GM23338 (cell line): Measurements from ENCODE around the gene ATG7. TPM values are rescaled to one million over a fixed set of nuclear protein-coding genes. Genes with fewer than 3 reads are reported as not detected.

Experiments
- ATAC-seq: fragments of 200-7000 bp; cut with Tn5 transposase; 3 replicates; pipeline ENCODE4 v1.9.1; 2020
- DNase-seq: peaks from one replicate; pipeline ENCODE4 v3.0.0-alpha.2; 2015; ENCODE audit warnings: low spot score
- H2AFZ ChIP-seq: fragments of 200-600 bp; sonication (generic); 2 replicates; pipeline ENCODE4 v1.8.0; 2016; ENCODE audit warnings: antibody characterized with exemption, mild to moderate bottlenecking, moderate library complexity
- H3F3A ChIP-seq: fragments of 200-600 bp; sonication (generic); replicated peaks from 2 replicates; pipeline ENCODE4 v1.8.0; 2017; ENCODE audit warnings: antibody characterized with exemption, mixed run types, low read depth
- H3K27ac ChIP-seq: fragments of 200-600 bp; sonication (generic); 2 replicates; pipeline ENCODE4 v1.6.1; 2016; ENCODE audit warnings: low read depth
- H3K27me3 ChIP-seq: fragments of 200-600 bp; sonication (generic); 2 replicates; pipeline ENCODE4 v1.8.0; 2016; ENCODE audit warnings: mild to moderate bottlenecking, mixed run types, moderate library complexity; ENCODE audit not compliant: insufficient read depth
- H3K36me3 ChIP-seq: fragments of 200-600 bp; sonication (generic); 2 replicates; pipeline ENCODE4 v1.8.0; 2016; ENCODE audit warnings: mild to moderate bottlenecking; ENCODE audit not compliant: insufficient read depth
- H3K4me1 ChIP-seq: fragments of 200-600 bp; sonication (generic); 2 replicates; pipeline ENCODE4 v1.8.0; 2016; ENCODE audit warnings: mild to moderate bottlenecking, moderate library complexity; ENCODE audit not compliant: insufficient read depth
- H3K4me2 ChIP-seq: fragments of 200-600 bp; sonication (generic); 2 replicates; pipeline ENCODE4 v1.7.1; 2017; ENCODE audit warnings: mixed run types
- H3K4me3 ChIP-seq: fragments of 200-600 bp; sonication (generic); 2 replicates; pipeline ENCODE4 v1.6.1; 2016; ENCODE audit warnings: mixed run types
- H3K79me2 ChIP-seq: fragments of 200-600 bp; sonication (generic); replicated peaks from 2 replicates; pipeline ENCODE4 v1.8.0; 2017; ENCODE audit warnings: mild to moderate bottlenecking; ENCODE audit not compliant: insufficient read depth
- H3K9me2 ChIP-seq: fragments of 200-600 bp; sonication (generic); 2 replicates; pipeline ENCODE4 v1.8.0; 2017; ENCODE audit not compliant: insufficient read depth
- H4K20me1 ChIP-seq: fragments of 200-600 bp; sonication (generic); replicated peaks from 2 replicates; pipeline ENCODE4 v1.8.0; 2017; ENCODE audit warnings: mild to moderate bottlenecking; ENCODE audit not compliant: insufficient read depth
- H3K27ac Mint-ChIP-seq: 2 replicates; pipeline ENCODE4 v1.8.0; 2020; ENCODE audit warnings: inconsistent platforms, mild to moderate bottlenecking, moderate library complexity, mixed read lengths
- H3K27me3 Mint-ChIP-seq: 3 replicates; pipeline ENCODE4 v1.8.0; 2022; ENCODE audit warnings: low read depth, mild to moderate bottlenecking, moderate library complexity, mixed read lengths, inconsistent platforms; ENCODE audit not compliant: insufficient read depth, poor library complexity
- H3K36me3 Mint-ChIP-seq: 3 replicates; pipeline ENCODE4 v1.8.0; 2021; ENCODE audit warnings: low read depth, mild to moderate bottlenecking, inconsistent platforms, moderate library complexity, mixed read lengths
- H3K4me1 Mint-ChIP-seq: 3 replicates; pipeline ENCODE4 v1.8.0; 2020; ENCODE audit warnings: mild to moderate bottlenecking, inconsistent platforms, mixed read lengths
- H3K4me3 Mint-ChIP-seq: 3 replicates; pipeline ENCODE4 v1.8.0; 2021; ENCODE audit warnings: moderate library complexity, mild to moderate bottlenecking, inconsistent platforms, mixed read lengths
- H3K9me3 Mint-ChIP-seq: 3 replicates; pipeline ENCODE4 v1.8.0; 2020; ENCODE audit warnings: moderate library complexity, mild to moderate bottlenecking, inconsistent platforms, mixed read lengths
- EZH2 ChIP-seq: fragments of 200-600 bp; sonication (generic); IDR thresholded peaks from one replicate; pipeline ENCODE4 v1.8.0; 2017; ENCODE audit warnings: antibody characterized with exemption, mild to moderate bottlenecking, low read depth; ENCODE audit not compliant: unreplicated experiment
- EZH2phosphoT487 ChIP-seq: fragments of 200-600 bp; sonication (generic); IDR thresholded peaks from one replicate; pipeline ENCODE4 v1.8.1; 2018; ENCODE audit warnings: antibody characterized with exemption; ENCODE audit not compliant: unreplicated experiment
- JUNB ChIP-seq: IDR thresholded peaks from one replicate; pipeline ENCODE4 v1.6.1; 2016; ENCODE audit warnings: antibody characterized with exemption; ENCODE audit not compliant: unreplicated experiment
- STAT1 ChIP-seq: IDR thresholded peaks from one replicate; pipeline ENCODE4 v1.6.1; 2016; ENCODE audit warnings: antibody characterized with exemption; ENCODE audit not compliant: unreplicated experiment
- ZNF114 ChIP-seq: fragments of 250-450 bp; sonication (Bioruptor Pico); IDR thresholded peaks from 2 replicates; pipeline ENCODE4 v1.5.0; 2020; ENCODE audit warnings: mild to moderate bottlenecking, moderate library complexity
- ZNF331 ChIP-seq: fragments of 250-450 bp; sonication (Bioruptor Pico); IDR thresholded peaks from 2 replicates; pipeline ENCODE4 v1.5.0; 2020; ENCODE audit warnings: low read depth, mild to moderate bottlenecking, moderate library complexity
- polyA plus RNA-seq: library from polyadenylated mRNA; unstranded; fragments of >200 nt; fragmentation: Nextera tagmentation; extraction: Ambion mirVana; gene quantifications from 2 replicates; pipeline ENCODE4 v1.2.1, GENCODE V29; 2016
- total RNA-seq: library from RNA; depleted of rRNA; stranded (reverse); fragments of >200 nt; shearing (Covaris generic); gene quantifications from 2 replicates; pipeline ENCODE4 v1.2.3, GENCODE V29; 2014
- TF ChIP-seq, protein P1 (sequence below): fragments of 250-450 bp; sonication (Bioruptor Pico); IDR thresholded peaks from 2 replicates; pipeline ENCODE4 v1.5.0; 2020; ENCODE audit warnings: mild to moderate bottlenecking, moderate library complexity
- TF ChIP-seq, protein P2 (sequence below): IDR thresholded peaks from 2 replicates; pipeline ENCODE4 v1.6.1; 2016; ENCODE audit warnings: antibody characterized with exemption

Gene ATG7
- total and polyA plus RNA-seq, 2 experiments from 2014 or later: 16.2 to 36.7 TPM

DNA sequence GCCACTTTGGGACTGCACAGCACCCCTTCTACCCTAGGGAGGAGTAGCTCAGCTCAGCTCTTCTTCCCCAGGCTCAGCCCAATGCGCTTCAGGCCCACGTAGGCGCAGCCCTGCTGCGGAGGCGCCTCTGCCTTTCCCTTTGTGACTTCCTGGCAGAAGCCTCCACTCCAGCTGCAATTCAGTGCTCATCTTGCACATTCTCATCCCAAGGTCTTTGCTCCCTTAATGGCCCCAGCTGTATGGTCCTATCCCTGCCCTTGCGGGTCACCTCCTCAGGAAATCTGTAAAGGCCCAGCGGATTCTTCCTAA is 262.6 kb downstream of the ATG7 start:
- TF ChIP-seq EZH2 (no peak), JUNB (no peak), ZNF331 (CRISPR knock-in tag) (no peak), ZNF114 (no peak), STAT1 (no peak), EZH2phosphoT487 (no peak)
- TF ChIP-seq, protein P1, sequence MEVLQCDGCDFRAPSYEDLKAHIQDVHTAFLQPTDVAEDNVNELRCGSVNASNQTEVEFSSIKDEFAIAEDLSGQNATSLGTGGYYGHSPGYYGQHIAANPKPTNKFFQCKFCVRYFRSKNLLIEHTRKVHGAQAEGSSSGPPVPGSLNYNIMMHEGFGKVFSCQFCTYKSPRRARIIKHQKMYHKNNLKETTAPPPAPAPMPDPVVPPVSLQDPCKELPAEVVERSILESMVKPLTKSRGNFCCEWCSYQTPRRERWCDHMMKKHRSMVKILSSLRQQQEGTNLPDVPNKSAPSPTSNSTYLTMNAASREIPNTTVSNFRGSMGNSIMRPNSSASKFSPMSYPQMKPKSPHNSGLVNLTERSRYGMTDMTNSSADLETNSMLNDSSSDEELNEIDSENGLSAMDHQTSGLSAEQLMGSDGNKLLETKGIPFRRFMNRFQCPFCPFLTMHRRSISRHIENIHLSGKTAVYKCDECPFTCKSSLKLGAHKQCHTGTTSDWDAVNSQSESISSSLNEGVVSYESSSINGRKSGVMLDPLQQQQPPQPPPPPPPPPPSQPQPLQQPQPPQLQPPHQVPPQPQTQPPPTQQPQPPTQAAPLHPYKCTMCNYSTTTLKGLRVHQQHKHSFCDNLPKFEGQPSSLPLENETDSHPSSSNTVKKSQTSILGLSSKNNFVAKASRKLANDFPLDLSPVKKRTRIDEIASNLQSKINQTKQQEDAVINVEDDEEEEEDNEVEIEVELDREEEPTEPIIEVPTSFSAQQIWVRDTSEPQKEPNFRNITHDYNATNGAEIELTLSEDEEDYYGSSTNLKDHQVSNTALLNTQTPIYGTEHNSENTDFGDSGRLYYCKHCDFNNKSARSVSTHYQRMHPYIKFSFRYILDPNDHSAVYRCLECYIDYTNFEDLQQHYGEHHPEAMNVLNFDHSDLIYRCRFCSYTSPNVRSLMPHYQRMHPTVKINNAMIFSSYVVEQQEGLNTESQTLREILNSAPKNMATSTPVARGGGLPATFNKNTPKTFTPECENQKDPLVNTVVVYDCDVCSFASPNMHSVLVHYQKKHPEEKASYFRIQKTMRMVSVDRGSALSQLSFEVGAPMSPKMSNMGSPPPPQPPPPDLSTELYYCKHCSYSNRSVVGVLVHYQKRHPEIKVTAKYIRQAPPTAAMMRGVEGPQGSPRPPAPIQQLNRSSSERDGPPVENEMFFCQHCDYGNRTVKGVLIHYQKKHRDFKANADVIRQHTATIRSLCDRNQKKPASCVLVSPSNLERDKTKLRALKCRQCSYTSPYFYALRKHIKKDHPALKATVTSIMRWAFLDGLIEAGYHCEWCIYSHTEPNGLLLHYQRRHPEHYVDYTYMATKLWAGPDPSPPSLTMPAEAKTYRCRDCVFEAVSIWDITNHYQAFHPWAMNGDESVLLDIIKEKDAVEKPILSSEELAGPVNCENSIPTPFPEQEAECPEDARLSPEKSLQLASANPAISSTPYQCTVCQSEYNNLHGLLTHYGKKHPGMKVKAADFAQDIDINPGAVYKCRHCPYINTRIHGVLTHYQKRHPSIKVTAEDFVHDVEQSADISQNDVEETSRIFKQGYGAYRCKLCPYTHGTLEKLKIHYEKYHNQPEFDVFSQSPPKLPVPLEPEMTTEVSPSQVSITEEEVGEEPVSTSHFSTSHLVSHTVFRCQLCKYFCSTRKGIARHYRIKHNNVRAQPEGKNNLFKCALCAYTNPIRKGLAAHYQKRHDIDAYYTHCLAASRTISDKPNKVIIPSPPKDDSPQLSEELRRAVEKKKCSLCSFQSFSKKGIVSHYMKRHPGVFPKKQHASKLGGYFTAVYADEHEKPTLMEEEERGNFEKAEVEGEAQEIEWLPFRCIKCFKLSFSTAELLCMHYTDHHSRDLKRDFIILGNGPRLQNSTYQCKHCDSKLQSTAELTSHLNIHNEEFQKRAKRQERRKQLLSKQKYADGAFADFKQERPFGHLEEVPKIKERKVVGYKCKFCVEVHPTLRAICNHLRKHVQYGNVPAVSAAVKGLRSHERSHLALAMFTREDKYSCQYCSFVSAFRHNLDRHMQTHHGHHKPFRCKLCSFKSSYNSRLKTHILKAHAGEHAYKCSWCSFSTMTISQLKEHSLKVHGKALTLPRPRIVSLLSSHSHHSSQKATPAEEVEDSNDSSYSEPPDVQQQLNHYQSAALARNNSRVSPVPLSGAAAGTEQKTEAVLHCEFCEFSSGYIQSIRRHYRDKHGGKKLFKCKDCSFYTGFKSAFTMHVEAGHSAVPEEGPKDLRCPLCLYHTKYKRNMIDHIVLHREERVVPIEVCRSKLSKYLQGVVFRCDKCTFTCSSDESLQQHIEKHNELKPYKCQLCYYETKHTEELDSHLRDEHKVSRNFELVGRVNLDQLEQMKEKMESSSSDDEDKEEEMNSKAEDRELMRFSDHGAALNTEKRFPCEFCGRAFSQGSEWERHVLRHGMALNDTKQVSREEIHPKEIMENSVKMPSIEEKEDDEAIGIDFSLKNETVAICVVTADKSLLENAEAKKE: no peak
- TF ChIP-seq, protein P2, sequence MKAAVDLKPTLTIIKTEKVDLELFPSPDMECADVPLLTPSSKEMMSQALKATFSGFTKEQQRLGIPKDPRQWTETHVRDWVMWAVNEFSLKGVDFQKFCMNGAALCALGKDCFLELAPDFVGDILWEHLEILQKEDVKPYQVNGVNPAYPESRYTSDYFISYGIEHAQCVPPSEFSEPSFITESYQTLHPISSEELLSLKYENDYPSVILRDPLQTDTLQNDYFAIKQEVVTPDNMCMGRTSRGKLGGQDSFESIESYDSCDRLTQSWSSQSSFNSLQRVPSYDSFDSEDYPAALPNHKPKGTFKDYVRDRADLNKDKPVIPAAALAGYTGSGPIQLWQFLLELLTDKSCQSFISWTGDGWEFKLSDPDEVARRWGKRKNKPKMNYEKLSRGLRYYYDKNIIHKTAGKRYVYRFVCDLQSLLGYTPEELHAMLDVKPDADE: no peak
- DNase-seq: no peak

More for the DNA sequence above, 262.6 kb downstream of the ATG7 start:
- ATAC-seq: peak; percentile 19
- Histone ChIP-seq H3K79me2 (no peaks in the 10 kb centered on the region), H4K20me1 (no peaks in the 10 kb centered on the region), H3K36me3 (no peaks in the 10 kb centered on the region), H3K9me2 (no peaks in the 10 kb centered on the region), H3K4me2 (no peak overlapping the region), H2AFZ (no peak overlapping the region), H3F3A (no peaks in the 10 kb centered on the region), H3K4me3 (no peak overlapping the region), H3K27me3 (no peaks in the 10 kb centered on the region), H3K27ac (no peak overlapping the region), H3K4me1 (no peaks in the 10 kb centered on the region)
- Mint-ChIP-seq H3K27ac (no peak overlapping the region), H3K4me3 (no peak overlapping the region), H3K36me3 (no peaks in the 10 kb centered on the region), H3K9me3 (no peaks in the 10 kb centered on the region), H3K27me3 (peaks cover 12% of the 10 kb centered on the region), H3K4me1 (no peaks in the 10 kb centered on the region; the same call in 2 of the 3 replicates)
